Colonic mucosa (tissue), 4 donors: ENCODE data around the gene ARIH2. TPM values are rescaled to one million over a fixed set of nuclear protein-coding genes. Genes with fewer than 3 reads are reported as not detected.

Source experiments
- DNase-seq: peaks from one replicate; pipeline ENCODE4 v3.0.0-alpha.2; 2020
- H3K27ac ChIP-seq: fragments of 200-600 bp; one replicate; pipeline ENCODE4 v1.8.0; 2021
- H3K27me3 ChIP-seq: fragments of 200-600 bp; one replicate; pipeline ENCODE4 v1.8.0; 2021
- H3K36me3 ChIP-seq: fragments of 200-600 bp; one replicate; pipeline ENCODE4 v1.8.0; 2021
- H3K4me1 ChIP-seq: fragments of 200-600 bp; one replicate; pipeline ENCODE4 v1.8.0; 2021; ENCODE audit warnings: mild to moderate bottlenecking
- H3K4me3 ChIP-seq: fragments of 200-600 bp; one replicate; pipeline ENCODE4 v1.8.0; 2021
- H3K9ac ChIP-seq, 2 donors: one replicate each; pipeline ENCODE4 v1.7.0; 2013; ENCODE audit warnings: control low read depth in 2 of 2, low read depth in 2 of 2, low read length in 2 of 2
- H3K9me3 ChIP-seq: fragments of 200-600 bp; one replicate; pipeline ENCODE4 v1.8.0; 2021
- CTCF ChIP-seq: fragments of 200-600 bp; IDR thresholded peaks from one replicate; pipeline ENCODE4 v1.8.0; 2022; ENCODE audit warnings: antibody characterized with exemption, mild to moderate bottlenecking
- intact Hi-C: fragments of 100-400 bp; cut with DNase I; formaldehyde crosslinking; loops from one replicate; pipeline ENCODE4 v1.14.1; 2022
- total RNA-seq, 2 donors: library from RNA; stranded (reverse); fragmentation: NEBNext Ultra II Directional in 1 of 2; extraction: Animal tissue kit (Norgen Biotek cat#: 25700) in 1 of 2; gene quantifications; one replicate each; pipeline ENCODE4 v1.2.1, GENCODE V29; 2021
- donor health status: healthy.
- donor health status: DM: no; HTN: no; CAD: no.
- donor health status: DM: no; HTN: no; CAD: no.

The ARIH2 gene
- total RNA-seq, 2 donors from 2014 or later: 55.6 to 77.4 TPM

GRCh38 chr3:48983096-48983495 lies 64.5 kb downstream of the ARIH2 start:
- no peaks in the 10 kb centered on the region for H3K27me3 ChIP-seq
- no peak overlapping the region for H3K27ac ChIP-seq
- intact Hi-C loops: loop anchor here (10.0 kb wide), 1 partner anchor 112 kb away; the partner anchor contains the start of gene QRICH1
- H3K4me3 ChIP-seq: no peak overlapping the region
- H3K9me3 ChIP-seq: no peaks in the 10 kb centered on the region
- H3K9ac ChIP-seq: no peak overlapping the region
- no peak for TF ChIP-seq CTCF
- H3K4me1 ChIP-seq: no peaks in the 10 kb centered on the region
- no peak for DNase-seq
- H3K36me3 ChIP-seq: no peaks in the 10 kb centered on the region

GRCh38 chr3:48984663-48985062 lies 66.0 kb downstream of the ARIH2 start:
- Histone ChIP-seq H3K4me1 (peaks cover 9% of the 10 kb centered on the region), H3K36me3 (no peaks in the 10 kb centered on the region), H3K9ac (no peak overlapping the region), H3K9me3 (no peaks in the 10 kb centered on the region), H3K27me3 (no peaks in the 10 kb centered on the region), H3K27ac (no peak overlapping the region), H3K4me3 (no peak overlapping the region)
- no peak for TF ChIP-seq CTCF
- DNase-seq: no peak
- intact Hi-C loops: loop anchor here (5.0 to 10.0 kb wide), 2 partner anchors 110 to 463 kb away; partner anchors contain the start of gene QRICH1

GRCh38 chr3:48985831-48986376 lies 67.3 kb downstream of the ARIH2 start:
- Histone ChIP-seq H3K9me3 (no peaks in the 10 kb centered on the region), H3K9ac (no peak overlapping the region), H3K4me1 (peaks cover 9% of the 10 kb centered on the region), H3K27ac (no peak overlapping the region), H3K27me3 (no peaks in the 10 kb centered on the region), H3K4me3 (no peak overlapping the region), H3K36me3 (no peaks in the 10 kb centered on the region)
- intact Hi-C loops: loop anchor here (5.0 to 10.0 kb wide), 2 partner anchors 109 to 461 kb away; partner anchors contain the start of gene QRICH1
- TF ChIP-seq CTCF: no peak
- no peak for DNase-seq

- no peak for TF ChIP-seq CTCF
- peak overlapping the region; percentile 99 for H3K4me3 ChIP-seq
- no peak for DNase-seq
- H3K27ac ChIP-seq: peak overlapping the region; percentile 94
- H3K4me1 ChIP-seq: peaks cover 16% of the 10 kb centered on the region
- H3K9ac ChIP-seq: peak overlapping the region; percentile 88 to 96
- no peaks in the 10 kb centered on the region for H3K9me3 ChIP-seq
- intact Hi-C loops: loop anchor here (5.0 to 10.0 kb wide), 2 partner anchors 106 to 458 kb away; partner anchors contain the start of gene QRICH1
- H3K27me3 ChIP-seq: no peaks in the 10 kb centered on the region
- H3K36me3 ChIP-seq: no peaks in the 10 kb centered on the region
Observed at GRCh38 chr3:48989126-48989795, 70.6 kb downstream of the ARIH2 start.

GRCh38 chr3:48989796-48990635 lies 71.4 kb downstream of the ARIH2 start, which contains the start of gene P4HTM:
Gene P4HTM, plus strand, starts transcription at chr3:48990241. Its CDS starts 16 bp downstream, at chr3:48990257.
- Histone ChIP-seq H3K36me3 (no peaks in the 10 kb centered on the region), H3K27ac (peak within 1 kb of the TSS; percentile 94), H3K9me3 (no peaks in the 10 kb centered on the region), H3K9ac (peak within 1 kb of the TSS; percentile 88 to 96), H3K27me3 (no peaks in the 10 kb centered on the region), H3K4me3 (peak within 1 kb of the TSS; percentile 99), H3K4me1 (peaks cover 16% of the 10 kb centered on the region)
- intact Hi-C loops: loop anchor here (5.0 to 10.0 kb wide), 2 partner anchors 105 to 457 kb away; partner anchors contain the start of gene QRICH1
- peak; percentile 90 for DNase-seq
- TF ChIP-seq CTCF: peak; percentile 23
